NCI-H774 (cell line): ENCODE data around the gene GBGT1.
"Not testable (repeated sequence)": the region's sequence is repeated elsewhere in the genome, so short reads cannot be mapped to it uniquely, and the experiment has no call there.

Source experiments
- DNase-seq: peaks from one replicate; lab custom pipeline; 2025; lab: John Stamatoyannopoulos, UW

The GBGT1 gene

GRCh38 chr9:133163504-133164172, at the start of gene GBGT1:
Gene GBGT1, minus strand, starts transcription at chr9:133163914. Its CDS starts 1,502 bp downstream, at chr9:133162412.
- no peak for DNase-seq

GRCh38 chr9:133210609-133211008, 46.9 kb upstream of the GBGT1 start:
- no peak for DNase-seq

- DNase-seq = no peak
These were observed 46.5 kb upstream of the GBGT1 start for GRCh38 chr9:133210202-133210532.

GRCh38 chr9:133209327-133210201, 45.9 kb upstream of the GBGT1 start:
- not testable (repeated sequence) for DNase-seq

- not testable (repeated sequence) for DNase-seq
These were observed 45.2 kb upstream of the GBGT1 start, which contains the start of gene OBP2B for GRCh38 chr9:133208880-133209300. Gene OBP2B, minus strand, starts transcription at chr9:133209250. Its CDS starts 51 bp downstream, at chr9:133209199.

GRCh38 chr9:133208171-133208879, 44.6 kb upstream of the GBGT1 start:
- not testable (repeated sequence) for DNase-seq

GRCh38 chr9:133207540-133208170, 43.9 kb upstream of the GBGT1 start:
- DNase-seq = no peak

- no peak for DNase-seq
These were observed 43.4 kb upstream of the GBGT1 start for GRCh38 chr9:133207021-133207531.

- no peak for DNase-seq
These were observed 42.5 kb upstream of the GBGT1 start for GRCh38 chr9:133205996-133206931.

- not testable (repeated sequence) for DNase-seq
These were observed 41.8 kb upstream of the GBGT1 start for GRCh38 chr9:133205481-133205887.

- DNase-seq = no peak
These were observed 41.3 kb upstream of the GBGT1 start for GRCh38 chr9:133204993-133205336.

- no peak for DNase-seq
These were observed 40.8 kb upstream of the GBGT1 start for GRCh38 chr9:133204335-133204992.

GRCh38 chr9:133203506-133204075, 39.9 kb upstream of the GBGT1 start:
- DNase-seq = no peak

GRCh38 chr9:133202688-133203453, 39.2 kb upstream of the GBGT1 start:
- no peak for DNase-seq

GRCh38 chr9:133202145-133202513, 38.4 kb upstream of the GBGT1 start:
- no peak for DNase-seq

- DNase-seq = no peak
These were observed 37.9 kb upstream of the GBGT1 start for GRCh38 chr9:133201424-133202144.

- DNase-seq = no peak
These were observed 36.9 kb upstream of the GBGT1 start for GRCh38 chr9:133200631-133201030.

- DNase-seq = peak; percentile 4
These were observed 36.1 kb upstream of the GBGT1 start for GRCh38 chr9:133199648-133200321.
